DLD1 (cell line): Measurements from ENCODE around the gene C1QTNF5.

ENCODE experiments used
- in situ Hi-C: cut with HindIII; loops from 2 replicates; pipeline ENCODE4 v1.10.0; 2017; ENCODE audit warnings: low sequenced_read_pairs

C1QTNF5 gene

DNA sequence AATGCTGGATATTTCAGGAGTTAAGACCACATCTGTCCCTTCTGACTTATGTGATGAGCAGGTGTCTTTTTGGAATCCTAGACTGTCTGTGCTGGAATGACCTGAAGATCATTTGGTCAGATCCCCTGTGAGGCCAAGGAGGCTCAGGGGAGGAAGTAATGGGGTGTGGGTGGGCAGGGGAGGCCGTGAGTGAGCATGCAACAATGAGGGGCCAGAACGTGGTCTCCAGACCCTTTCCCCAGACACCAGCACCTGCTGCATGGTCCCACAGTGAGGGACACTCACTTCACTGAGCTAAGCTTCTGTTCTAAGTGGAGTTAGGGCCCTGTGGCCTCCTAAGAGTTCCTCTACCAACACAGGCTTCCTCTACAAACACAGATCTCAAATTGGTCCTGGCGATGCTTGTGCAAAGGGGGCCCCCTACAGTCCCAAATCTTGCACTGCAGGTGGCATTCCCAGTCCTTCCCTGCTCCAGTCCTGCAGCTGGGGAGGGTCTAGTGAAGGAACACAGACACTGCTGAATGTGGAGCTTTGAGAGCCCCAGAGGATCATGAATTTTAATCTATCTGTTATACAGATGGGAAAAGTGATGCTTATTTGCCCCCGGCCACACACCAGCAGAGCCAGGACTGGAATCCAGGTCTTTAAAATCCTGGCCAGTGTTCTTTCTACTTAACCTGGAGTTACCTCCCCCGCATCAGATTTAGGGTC, 33.4 kb upstream of the C1QTNF5 start:
- in situ Hi-C loops, result loop anchor here (10.0 kb wide), 1 partner anchor 69 kb away; no protein-coding TSS in a partner anchor

GRCh38 chr11:119373059-119373920, 32.6 kb upstream of the C1QTNF5 start:
- in situ Hi-C loops, result loop anchor here (10.0 kb wide), 1 partner anchor 68 kb away; no protein-coding TSS in a partner anchor

DNA sequence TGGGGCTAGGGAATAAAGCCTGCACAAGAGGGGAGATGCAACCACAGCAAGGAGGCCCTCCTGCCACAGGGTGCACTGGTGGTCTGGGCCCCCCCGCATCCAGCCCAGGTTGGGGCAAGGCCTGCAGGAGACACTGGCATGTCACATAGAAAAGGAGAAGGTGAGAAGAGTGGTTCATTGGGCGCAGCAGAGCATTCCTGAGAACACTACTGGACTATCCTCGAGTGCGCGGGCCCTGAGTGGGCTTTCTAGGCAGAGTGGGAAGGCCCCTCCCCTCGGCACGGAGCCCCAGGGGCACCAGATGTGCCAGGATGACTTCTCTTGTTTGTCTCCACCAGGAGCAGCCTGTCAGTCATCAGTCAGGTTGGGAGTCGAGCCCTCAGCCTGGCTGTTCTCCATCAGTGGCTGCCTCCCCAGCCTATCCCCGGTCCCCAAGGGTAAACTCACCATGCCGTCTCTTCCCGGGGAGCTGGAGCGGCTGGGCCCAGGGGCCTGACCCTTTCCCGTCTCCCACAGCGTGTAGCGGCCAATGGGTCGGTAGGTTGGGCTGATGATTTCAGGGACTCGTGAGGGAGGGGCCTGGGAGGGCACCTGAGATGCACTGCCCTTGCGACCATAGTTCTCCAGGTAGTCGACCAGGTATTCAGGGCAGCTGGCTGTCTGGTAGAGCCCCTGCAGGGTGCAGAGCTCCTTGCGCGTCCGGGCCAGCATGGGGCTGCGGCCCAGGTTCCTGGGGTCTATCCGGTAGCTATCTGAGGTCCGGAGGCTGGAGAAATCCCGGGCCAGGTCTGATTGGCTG, 31.8 kb upstream of the C1QTNF5 start:
- in situ Hi-C loops, result loop anchor here (10.0 kb wide), 1 partner anchor 68 kb away; no protein-coding TSS in a partner anchor

- in situ Hi-C loops, result loop anchor here (10.0 kb wide), 1 partner anchor 67 kb away; no protein-coding TSS in a partner anchor
Measured at GRCh38 chr11:119371778-119372182, 31.1 kb upstream of the C1QTNF5 start.

- in situ Hi-C loops, result loop anchor here (10.0 kb wide), 1 partner anchor 66 kb away; no protein-coding TSS in a partner anchor
Measured at GRCh38 chr11:119371067-119371601, 30.5 kb upstream of the C1QTNF5 start.

GRCh38 chr11:119370486-119371046, 29.9 kb upstream of the C1QTNF5 start:
- in situ Hi-C loops, result loop anchor here (10.0 kb wide), 1 partner anchor 66 kb away; no protein-coding TSS in a partner anchor

DNA sequence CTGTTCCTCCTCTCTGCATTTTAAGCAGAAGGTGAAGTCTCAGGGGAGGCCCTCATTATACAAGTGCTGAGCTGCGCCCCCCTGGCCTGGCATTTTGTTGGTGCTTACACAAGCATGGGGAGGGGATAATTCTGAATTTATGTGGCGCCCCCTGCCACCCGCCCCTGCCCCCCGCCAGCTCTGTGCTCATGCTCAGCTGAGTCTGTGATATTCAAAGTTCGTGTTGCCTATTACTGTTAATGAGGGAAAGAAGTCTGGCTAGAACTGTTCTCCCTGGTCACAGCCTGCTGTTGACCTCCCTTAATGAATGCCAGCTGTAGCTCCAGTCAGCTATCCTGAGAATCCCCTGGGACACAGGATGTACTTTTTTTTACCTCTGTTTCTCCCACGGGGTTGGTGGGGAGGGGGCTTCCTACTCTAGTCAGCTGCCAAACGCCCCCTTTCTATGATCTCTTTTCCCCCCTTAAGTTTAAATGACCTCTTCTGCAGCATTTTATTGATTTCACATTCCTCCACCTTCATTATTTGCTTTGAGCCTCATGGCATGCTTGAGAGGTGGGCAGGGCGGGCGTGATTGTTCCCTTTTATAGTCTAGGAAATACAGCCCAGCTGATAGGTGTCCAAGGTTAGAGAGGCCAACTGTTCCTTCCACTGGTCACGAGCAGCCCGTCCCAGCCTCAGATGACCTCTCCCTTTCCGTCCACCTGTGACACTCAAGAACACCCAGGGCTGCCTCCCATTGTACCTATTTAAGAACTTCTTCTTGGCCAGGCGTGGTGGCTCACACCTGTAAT, 28.6 kb upstream of the C1QTNF5 start:
- in situ Hi-C loops, result no loop called here

- in situ Hi-C loops, result no loop called here
Measured at GRCh38 chr11:119368121-119369034, 27.7 kb upstream of the C1QTNF5 start.

GRCh38 chr11:119367661-119368120, 27.0 kb upstream of the C1QTNF5 start:
- in situ Hi-C loops, result no loop called here

- in situ Hi-C loops, result no loop called here
Measured at GRCh38 chr11:119366690-119367620, 26.3 kb upstream of the C1QTNF5 start.

DNA sequence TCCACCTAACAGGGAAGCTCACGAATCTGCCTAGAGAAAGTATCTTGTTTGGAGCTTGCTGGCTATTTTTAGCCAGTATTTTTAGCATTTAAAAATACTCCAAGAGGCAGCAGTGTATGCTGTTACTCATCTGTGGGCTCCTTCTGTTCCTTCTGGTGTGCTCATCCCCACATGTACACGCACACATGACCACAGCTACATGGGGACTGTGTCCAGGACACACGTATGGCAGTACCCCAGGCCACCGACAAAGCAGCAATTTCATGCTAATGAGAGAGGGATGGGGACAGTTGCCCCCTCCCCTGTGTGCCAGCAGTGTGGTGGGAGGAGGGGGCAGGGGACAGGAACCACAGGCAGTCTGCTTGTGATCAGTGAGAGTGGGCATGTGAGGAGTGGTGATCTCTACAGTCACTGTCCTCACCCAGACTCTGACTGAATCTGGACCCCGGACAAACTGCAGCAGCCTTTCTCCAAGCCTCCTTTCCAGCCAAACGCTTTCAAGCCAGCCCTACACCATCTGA, 24.4 kb upstream of the C1QTNF5 start:
- in situ Hi-C loops, result no loop called here

DNA sequence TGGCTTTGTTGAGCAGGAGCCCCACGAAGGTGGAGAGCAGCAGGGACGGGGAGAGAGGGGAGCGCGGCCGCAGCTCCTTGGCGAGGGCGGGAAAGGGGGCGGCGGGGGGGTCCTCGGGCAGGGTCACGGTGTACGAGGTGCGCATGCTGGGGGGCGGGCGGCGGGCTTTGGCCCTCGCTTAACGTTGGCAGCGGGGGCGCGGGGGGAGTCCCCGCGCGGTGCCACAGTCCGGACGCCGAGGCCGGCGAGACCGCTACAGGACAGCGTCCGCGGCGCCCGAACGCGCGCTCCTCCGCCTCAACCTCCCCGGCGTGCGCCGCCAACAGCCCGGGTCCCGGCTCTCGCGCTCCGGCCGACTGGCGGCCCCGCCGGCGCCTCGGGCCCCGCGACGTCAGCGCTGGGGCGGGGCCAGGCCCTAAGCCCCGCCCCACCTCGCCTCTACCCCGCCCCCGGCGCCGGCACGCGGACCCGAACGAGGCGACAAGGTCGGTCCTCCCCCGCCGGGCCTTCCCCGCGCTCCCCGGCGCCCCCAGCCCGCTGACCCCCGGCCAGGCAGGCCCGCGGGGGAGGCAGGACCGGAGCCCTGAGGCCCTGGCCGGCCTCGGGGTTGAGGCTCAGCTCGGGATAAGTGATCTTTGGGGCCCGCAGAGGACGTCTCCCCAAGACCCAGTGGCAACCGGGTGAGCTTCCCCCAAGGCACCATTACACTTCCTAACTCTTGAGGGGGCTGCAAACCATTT, 23.3 kb upstream of the C1QTNF5 start:
- in situ Hi-C loops, result no loop called here

- in situ Hi-C loops, result no loop called here
Measured at GRCh38 chr11:119363081-119363850, 22.6 kb upstream of the C1QTNF5 start.

DNA sequence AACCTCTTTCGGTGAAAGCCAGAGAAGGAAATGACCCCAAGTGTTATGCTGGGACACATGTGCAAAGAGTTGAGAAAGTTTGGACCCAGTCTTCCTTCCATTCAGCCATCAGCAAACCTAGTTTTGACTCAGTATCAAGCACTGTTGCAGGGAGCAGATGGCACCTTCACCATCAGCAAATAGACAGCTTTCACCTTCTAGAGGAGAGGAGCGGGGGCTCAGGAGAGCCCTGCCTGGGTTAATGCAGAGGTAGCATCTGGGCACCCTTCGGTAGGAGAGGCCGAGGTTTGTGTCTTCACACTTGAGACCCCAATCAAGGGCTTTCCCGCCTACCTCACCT, 22.0 kb upstream of the C1QTNF5 start:
- in situ Hi-C loops, result no loop called here

- in situ Hi-C loops, result no loop called here
Measured at GRCh38 chr11:119361941-119362725, 21.4 kb upstream of the C1QTNF5 start.
